Measurements from ENCODE around the gene TMEM231. TPM values are rescaled to one million over a fixed set of nuclear protein-coding genes. Genes with fewer than 3 reads are reported as not detected.
"Not testable (repeated sequence)": the region's sequence is repeated elsewhere in the genome, so short reads cannot be mapped to it uniquely, and the experiment has no call there.

The TMEM231 gene
- total and polyA plus RNA-seq, 10 donors: 2.2 to 6.7 (median 3.4) TPM

GRCh38 chr16:75555213-75555706, 792 bp downstream of the TMEM231 start:
- peak overlapping the region; percentile 38 to 84 (median 80) for H3K27ac ChIP-seq
- H3K4me3 ChIP-seq: peak overlapping the region; percentile 59 to 100 (median 81)
- H3K36me3 ChIP-seq: no peaks in the 10 kb centered on the region
- intact Hi-C loops (cut with DNase I; ENCODE audit: low total_unique reads): loop anchor here (10.0 kb wide), 1 partner anchor 90 kb away; the partner anchor contains the start of gene TMEM170A
- no peaks in the 10 kb centered on the region for H3K27me3 ChIP-seq (replicated peaks in 1 of 7)
- peak in 2 of 3 donors; percentile 21 to 54 for TF ChIP-seq POLR2AphosphoS5 (IDR thresholded peaks at IDR 0.05)
- no peak for TF ChIP-seq CTCF (IDR thresholded peaks at IDR 0.05 in 8 of 11, conservative IDR thresholded peaks at IDR 0.05 in 3 of 11)
- DNase-seq: peak; percentile 83
- 2 to 9% (median 2%) methylated on average over 15 to 26 of the region's 26 CpGs for WGBS, 5 donors
- peaks cover 6 to 36% (median 23%) of the 10 kb centered on the region in 6 donors for H3K4me1 ChIP-seq
- H3K9me3 ChIP-seq: no peaks in the 10 kb centered on the region

GRCh38 chr16:75552951-75553350, 3.1 kb downstream of the TMEM231 start:
- H3K27ac ChIP-seq: peak overlapping the region in 7 of 8 donors; percentile 2 to 78 (median 64)
- DNase-seq: no peak
- 51 to 75% (median 59%) methylated on average over 2 of the region's 2 CpGs for WGBS, 5 donors
- peaks cover 6 to 42% (median 26%) of the 10 kb centered on the region in 6 donors for H3K4me1 ChIP-seq
- H3K36me3 ChIP-seq: no peaks in the 10 kb centered on the region
- no peaks in the 10 kb centered on the region for H3K9me3 ChIP-seq
- no peaks in the 10 kb centered on the region for H3K27me3 ChIP-seq (replicated peaks in 1 of 7)
- intact Hi-C loops (cut with DNase I; ENCODE audit: low total_unique reads): loop anchor here (10.0 kb wide), 1 partner anchor 88 kb away; the partner anchor contains the start of gene TMEM170A
- TF ChIP-seq POLR2A (IDR thresholded peaks at IDR 0.05): no peak
- TF ChIP-seq POLR2AphosphoS5 (IDR thresholded peaks at IDR 0.05): peak in 1 of 3 donors; percentile 49
- no peak overlapping the region for H3K4me3 ChIP-seq

GRCh38 chr16:75550211-75550662, 5.8 kb downstream of the TMEM231 start:
- peak overlapping the region in 6 of 8 donors; percentile 20 to 52 (median 42) for H3K27ac ChIP-seq
- no peak for DNase-seq
- H3K36me3 ChIP-seq: no peaks in the 10 kb centered on the region
- intact Hi-C loops (cut with DNase I; ENCODE audit: low total_unique reads): loop anchor here (10.0 kb wide), 1 partner anchor 85 kb away; the partner anchor contains the start of gene TMEM170A
- TF ChIP-seq POLR2A (IDR thresholded peaks at IDR 0.05) (no peak), CTCF (IDR thresholded peaks at IDR 0.05 in 8 of 11, conservative IDR thresholded peaks at IDR 0.05 in 3 of 11) (peak in 9 of 11 experiments; percentile 10 to 67 (median 55)), POLR2AphosphoS5 (IDR thresholded peaks at IDR 0.05) (peak in 2 of 3 donors; percentile 45 to 48)
- peak overlapping the region in 2 of 8 donors; percentile 3 to 41 for H3K4me3 ChIP-seq
- 37 to 50% (median 42%) methylated on average over 7 of the region's 7 CpGs for WGBS, 5 donors
- H3K27me3 ChIP-seq (replicated peaks in 1 of 7): no peaks in the 10 kb centered on the region
- peaks cover 0 to 27% (median 15%) of the 10 kb centered on the region in 6 donors for H3K4me1 ChIP-seq
- H3K9me3 ChIP-seq: no peaks in the 10 kb centered on the region

- not testable (repeated sequence) for DNase-seq
Measured at GRCh38 chr16:75548456-75548855, 7.6 kb downstream of the TMEM231 start.

GRCh38 chr16:75546293-75546692, 9.8 kb downstream of the TMEM231 start:
- WGBS, 5 donors: 92 to 98% (median 95%) methylated on average over 7 of the region's 7 CpGs
- Histone ChIP-seq H3K27ac (no peak overlapping the region), H3K36me3 (peaks cover 0 to 8% (median 0%) of the 10 kb centered on the region in 6 donors), H3K27me3 (replicated peaks in 1 of 7) (no peaks in the 10 kb centered on the region), H3K4me3 (no peak overlapping the region), H3K4me1 (peaks cover 0 to 15% (median 9%) of the 10 kb centered on the region in 6 donors), H3K9me3 (no peaks in the 10 kb centered on the region)
- no peak for DNase-seq
- TF ChIP-seq CTCF (IDR thresholded peaks at IDR 0.05 in 8 of 11, conservative IDR thresholded peaks at IDR 0.05 in 3 of 11) (no peak), POLR2AphosphoS5 (IDR thresholded peaks at IDR 0.05) (no peak), POLR2A (IDR thresholded peaks at IDR 0.05) (no peak)
- intact Hi-C loops (cut with DNase I; ENCODE audit: low total_unique reads): loop anchor here (10.0 kb wide), 1 partner anchor 61 kb away; no protein-coding TSS in a partner anchor

More at GRCh38 chr16:75548456-75548855, 7.6 kb downstream of the TMEM231 start:
- not testable (repeated sequence) for H3K27ac ChIP-seq; H3K4me3 ChIP-seq; H3K9me3 ChIP-seq; H3K27me3 ChIP-seq (replicated peaks in 1 of 7); H3K36me3 ChIP-seq
- intact Hi-C loops (cut with DNase I; ENCODE audit: low total_unique reads): loop anchor here (10.0 kb wide), 1 partner anchor 64 kb away; no protein-coding TSS in a partner anchor
- H3K4me1 ChIP-seq: peaks cover 0 to 21% (median 9%) of the 10 kb centered on the region in 6 donors
- WGBS, 5 donors: 91 to 96% (median 95%) methylated on average over 9 of the region's 9 CpGs

GRCh38 chr16:75545879-75546278, 10.2 kb downstream of the TMEM231 start:
- not testable (repeated sequence) for H3K9me3 ChIP-seq; H3K27ac ChIP-seq; H3K4me3 ChIP-seq; H3K27me3 ChIP-seq (replicated peaks in 1 of 7); H3K36me3 ChIP-seq; DNase-seq
- H3K4me1 ChIP-seq: peaks cover 0 to 14% (median 9%) of the 10 kb centered on the region in 6 donors
- WGBS, 5 donors: 100% methylated on average over 1 of the region's 1 CpG; no CpG with 5 or more reads in 3 of the 5 donors
- intact Hi-C loops (cut with DNase I; ENCODE audit: low total_unique reads): loop anchor here (10.0 kb wide), 1 partner anchor 61 kb away; no protein-coding TSS in a partner anchor

- not testable (repeated sequence) for DNase-seq; H3K27ac ChIP-seq; H3K4me1 ChIP-seq; H3K4me3 ChIP-seq; H3K27me3 ChIP-seq (replicated peaks in 1 of 7); H3K36me3 ChIP-seq; H3K9me3 ChIP-seq
- intact Hi-C loops (cut with DNase I; ENCODE audit: low total_unique reads): loop anchor here (10.0 kb wide), 1 partner anchor 58 kb away; no protein-coding TSS in a partner anchor
- 90 to 95% (median 93%) methylated on average over 2 to 8 of the region's 8 CpGs for WGBS, 5 donors
Measured at GRCh38 chr16:75542462-75542861, 13.6 kb downstream of the TMEM231 start.

All from spleen (tissue), 11 donors.